Tibial nerve (tissue), 3 donors: ENCODE data around the gene SYN1.

Experiments used
- POLR2A ChIP-seq, 2 donors: fragments of 450-650 bp; IDR thresholded peaks; one replicate each; pipeline ENCODE4 v1.6.1; 2017; ENCODE audit warnings: antibody characterized with exemption in 2 of 2, mild to moderate bottlenecking in 2 of 2, moderate library complexity in 2 of 2
- TF ChIP-seq, protein P1 (sequence below), 5 experiments: fragments of 200-600 bp in 3 of 5; fragments of 450-650 bp in 2 of 5; sonication (generic) in 3 of 5; IDR thresholded peaks; one replicate each; pipeline ENCODE4 v1.5.1; 2016 to 2019; ENCODE audit warnings: antibody characterized with exemption in 5 of 5, mild to moderate bottlenecking in 3 of 5, moderate library complexity in 2 of 5

DNA sequence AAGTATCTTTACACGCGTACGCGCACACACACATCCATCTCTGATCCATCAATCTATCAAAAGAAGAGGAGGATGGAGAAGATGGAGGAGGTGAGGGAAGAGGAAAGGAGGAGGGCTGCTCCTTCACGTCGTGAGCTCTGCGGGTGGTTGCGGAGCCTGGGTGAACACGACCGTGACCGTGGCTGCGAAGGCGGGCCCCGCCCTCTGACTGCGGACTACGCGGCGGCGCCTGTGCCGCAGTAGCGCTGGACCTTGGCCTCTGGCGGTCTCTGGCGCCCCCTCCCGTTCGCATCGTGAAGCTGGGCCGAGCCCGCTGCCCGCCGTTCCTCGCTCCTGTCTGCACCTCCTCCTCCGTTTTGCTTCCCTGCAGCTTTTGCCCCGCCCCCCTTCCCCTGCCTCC, 96.4 kb downstream of the SYN1 start:
- TF ChIP-seq, protein P1, sequence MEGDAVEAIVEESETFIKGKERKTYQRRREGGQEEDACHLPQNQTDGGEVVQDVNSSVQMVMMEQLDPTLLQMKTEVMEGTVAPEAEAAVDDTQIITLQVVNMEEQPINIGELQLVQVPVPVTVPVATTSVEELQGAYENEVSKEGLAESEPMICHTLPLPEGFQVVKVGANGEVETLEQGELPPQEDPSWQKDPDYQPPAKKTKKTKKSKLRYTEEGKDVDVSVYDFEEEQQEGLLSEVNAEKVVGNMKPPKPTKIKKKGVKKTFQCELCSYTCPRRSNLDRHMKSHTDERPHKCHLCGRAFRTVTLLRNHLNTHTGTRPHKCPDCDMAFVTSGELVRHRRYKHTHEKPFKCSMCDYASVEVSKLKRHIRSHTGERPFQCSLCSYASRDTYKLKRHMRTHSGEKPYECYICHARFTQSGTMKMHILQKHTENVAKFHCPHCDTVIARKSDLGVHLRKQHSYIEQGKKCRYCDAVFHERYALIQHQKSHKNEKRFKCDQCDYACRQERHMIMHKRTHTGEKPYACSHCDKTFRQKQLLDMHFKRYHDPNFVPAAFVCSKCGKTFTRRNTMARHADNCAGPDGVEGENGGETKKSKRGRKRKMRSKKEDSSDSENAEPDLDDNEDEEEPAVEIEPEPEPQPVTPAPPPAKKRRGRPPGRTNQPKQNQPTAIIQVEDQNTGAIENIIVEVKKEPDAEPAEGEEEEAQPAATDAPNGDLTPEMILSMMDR (IDR thresholded peaks at IDR 0.05), result peak; percentile 75 to 89 (median 80)
- no peak for TF ChIP-seq POLR2A (IDR thresholded peaks at IDR 0.05)
